Upper lobe of left lung (tissue), 6 donors: ENCODE data around the gene SCLY. TPM values are rescaled to one million over a fixed set of nuclear protein-coding genes. Genes with fewer than 3 reads are reported as not detected.

ENCODE experiments used
- ATAC-seq, 2 donors: fragments of 200-7000 bp; cut with Tn5 transposase; one replicate each; pipeline ENCODE4 v1.9.1; 2022; ENCODE audit warnings: mild to moderate bottlenecking in 2 of 2, moderate library complexity in 2 of 2; ENCODE audit not compliant: low FRiP score in 2 of 2
- DNase-seq, 2 donors: peaks; one replicate each; pipeline ENCODE4 v3.0.0-alpha.2; 2019 to 2020
- H3K27ac ChIP-seq, 4 donors: fragments of 200-600 bp; sonication (generic); one replicate each; pipeline ENCODE4 v1.5.1; 2016 to 2019
- H3K27me3 ChIP-seq, 4 donors: fragments of 200-600 bp; sonication (generic); one replicate each; pipeline ENCODE4 v1.5.1; 2017 to 2019
- H3K36me3 ChIP-seq, 4 donors: fragments of 200-600 bp; sonication (generic); one replicate each; pipeline ENCODE4 v1.5.1; 2016 to 2019
- H3K4me1 ChIP-seq, 4 donors: fragments of 200-600 bp; sonication (generic); one replicate each; pipeline ENCODE4 v1.5.1; 2018 to 2019
- H3K4me3 ChIP-seq, 4 donors: fragments of 200-600 bp; sonication (generic); one replicate each; pipeline ENCODE4 v1.5.1; 2017 to 2019; ENCODE audit warnings: mild to moderate bottlenecking in 2 of 4, moderate library complexity in 1 of 4
- H3K9me3 ChIP-seq, 4 donors: fragments of 200-600 bp; sonication (generic); one replicate each; pipeline ENCODE4 v1.5.1; 2018 to 2019
- CTCF ChIP-seq, 6 experiments: fragments of 450-650 bp in 4 of 6; fragments of 200-600 bp in 2 of 6; sonication (generic) in 2 of 6; IDR thresholded peaks; one replicate each; pipeline ENCODE4 v1.5.1; 2016 to 2019; ENCODE audit warnings: antibody characterized with exemption in 6 of 6
- EP300 ChIP-seq, 4 donors: sonication (generic); formaldehyde crosslinking; IDR thresholded peaks; one replicate each; pipeline ENCODE4 v1.5.1; 2017; ENCODE audit warnings: antibody characterized with exemption in 4 of 4, control low read depth in 2 of 4
- POLR2A ChIP-seq, 4 donors: fragments of 450-650 bp; IDR thresholded peaks; one replicate each; pipeline ENCODE4 v1.5.1; 2016 to 2017; ENCODE audit warnings: antibody characterized with exemption in 4 of 4, mild to moderate bottlenecking in 2 of 4
- POLR2AphosphoS5 ChIP-seq, 2 donors: sonication (generic); formaldehyde crosslinking; IDR thresholded peaks; one replicate each; pipeline ENCODE4 v1.5.1; 2017; ENCODE audit warnings: antibody characterized with exemption in 2 of 2
- WGBS, 2 donors: methylation state at CpG; one replicate each; pipeline ENCODE4 v1.1.5; 2017 to 2018; 5-methylcytosine and 5-hydroxymethylcytosine counted together
- total RNA-seq, 6 donors: library from RNA; depleted of rRNA in 4 of 6; stranded (reverse); fragments of >200 nt in 4 of 6; gene quantifications; one replicate each; pipeline versions ENCODE4 v1.1.0 to v1.2.1, GENCODE V29; 2016 to 2021
- donor health status: DM: no; HTN: no; CAD: no; lungs with moderate emphysema.
- donor health status: DM: no; HTN: yes; CAD: no; lungs with severe emphysema.

Gene SCLY
- total RNA-seq, 6 donors from 2014 or later: 9.4 to 19.9 (median 11.1) TPM

- Histone ChIP-seq H3K4me1 (peaks cover 0 to 7% (median 4%) of the 10 kb centered on the region in 4 donors), H3K27ac (no peak overlapping the region), H3K36me3 (no peaks in the 10 kb centered on the region), H3K4me3 (no peak overlapping the region), H3K9me3 (no peaks in the 10 kb centered on the region), H3K27me3 (no peaks in the 10 kb centered on the region)
- DNase-seq: peak in 1 of 2 donors; percentile 61
- 95 to 97% methylated on average over 6 to 11 of the region's 11 CpGs for WGBS, 2 donors
- no peak for TF ChIP-seq POLR2A (IDR thresholded peaks at IDR 0.05)
- no peak for TF ChIP-seq POLR2AphosphoS5 (IDR thresholded peaks at IDR 0.05)
- TF ChIP-seq EP300 (IDR thresholded peaks at IDR 0.05): no peak
- no peak for ATAC-seq
These were observed 73.6 kb downstream of the SCLY start for GRCh38 chr2:238134393-238134785.

GRCh38 chr2:238135601-238136150 lies 74.9 kb downstream of the SCLY start:
- WGBS, 2 donors: 87 to 88% methylated on average over 15 of the region's 15 CpGs
- DNase-seq: no peak
- Histone ChIP-seq H3K4me1 (peaks cover 0 to 9% (median 6%) of the 10 kb centered on the region in 4 donors), H3K27me3 (no peaks in the 10 kb centered on the region), H3K4me3 (no peak overlapping the region), H3K9me3 (no peaks in the 10 kb centered on the region), H3K36me3 (no peaks in the 10 kb centered on the region), H3K27ac (no peak overlapping the region)
- TF ChIP-seq EP300 (IDR thresholded peaks at IDR 0.05): no peak
- no peak for TF ChIP-seq POLR2AphosphoS5 (IDR thresholded peaks at IDR 0.05)
- no peak for ATAC-seq

- H3K4me3 ChIP-seq: no peak overlapping the region
- H3K27me3 ChIP-seq: no peaks in the 10 kb centered on the region
- no peak for TF ChIP-seq POLR2A (IDR thresholded peaks at IDR 0.05)
- no peak for TF ChIP-seq EP300 (IDR thresholded peaks at IDR 0.05)
- no peak for TF ChIP-seq CTCF (IDR thresholded peaks at IDR 0.05)
- no peak for TF ChIP-seq POLR2AphosphoS5 (IDR thresholded peaks at IDR 0.05)
- 70 to 74% methylated on average over 9 to 14 of the region's 14 CpGs for WGBS, 2 donors
- H3K4me1 ChIP-seq: peaks cover 8 to 19% (median 13%) of the 10 kb centered on the region in 4 donors
- peak overlapping the region in 1 of 4 donors; percentile 57 for H3K27ac ChIP-seq
- no peaks in the 10 kb centered on the region for H3K36me3 ChIP-seq
- ATAC-seq: peak in 1 of 2 donors; percentile 41
- peak; percentile 71 to 73 for DNase-seq
- no peaks in the 10 kb centered on the region for H3K9me3 ChIP-seq
These were observed 76.2 kb downstream of the SCLY start for GRCh38 chr2:238136820-238137537.

GRCh38 chr2:238137885-238138284 lies 77.1 kb downstream of the SCLY start:
- no peak for ATAC-seq
- no peak for TF ChIP-seq POLR2A (IDR thresholded peaks at IDR 0.05)
- no peak for TF ChIP-seq CTCF (IDR thresholded peaks at IDR 0.05)
- no peak for TF ChIP-seq EP300 (IDR thresholded peaks at IDR 0.05)
- no peak for TF ChIP-seq POLR2AphosphoS5 (IDR thresholded peaks at IDR 0.05)
- H3K27ac ChIP-seq: no peak overlapping the region

GRCh38 chr2:238138331-238139195 lies 77.8 kb downstream of the SCLY start, which contains the start of gene KLHL30:
Gene KLHL30, plus strand, starts transcription at chr2:238138668. Its CDS starts 2,087 bp downstream, at chr2:238140755.
- no peak for TF ChIP-seq POLR2AphosphoS5 (IDR thresholded peaks at IDR 0.05)
- TF ChIP-seq POLR2A (IDR thresholded peaks at IDR 0.05): no peak
- TF ChIP-seq CTCF (IDR thresholded peaks at IDR 0.05): no peak
- TF ChIP-seq EP300 (IDR thresholded peaks at IDR 0.05): no peak
- H3K4me1 ChIP-seq: peaks cover 8 to 28% (median 18%) of the 10 kb centered on the region in 4 donors
- no peak for ATAC-seq
- DNase-seq: peak in 1 of 2 donors; percentile 68
- no peaks in the 10 kb centered on the region for H3K36me3 ChIP-seq
- H3K4me3 ChIP-seq: peak within 1 kb of the TSS in 2 of 4 donors; percentile 26
- no peaks in the 10 kb centered on the region for H3K27me3 ChIP-seq
- no peaks in the 10 kb centered on the region for H3K9me3 ChIP-seq
- WGBS, 2 donors: 68 to 73% methylated on average over 2 to 22 of the region's 22 CpGs
- no peak within 1 kb of the TSS for H3K27ac ChIP-seq

More at GRCh38 chr2:238137885-238138284, 77.1 kb downstream of the SCLY start:
- DNase-seq: no peak
- Histone ChIP-seq H3K9me3 (no peaks in the 10 kb centered on the region), H3K36me3 (no peaks in the 10 kb centered on the region), H3K4me1 (peaks cover 8 to 24% (median 17%) of the 10 kb centered on the region in 4 donors), H3K27me3 (no peaks in the 10 kb centered on the region), H3K4me3 (no peak overlapping the region)
- 85 to 88% methylated on average over 10 to 12 of the region's 13 CpGs for WGBS, 2 donors
